ENCODE measurements around the gene PHC3. TPM values are rescaled to one million over a fixed set of nuclear protein-coding genes. Genes with fewer than 3 reads are reported as not detected.

The PHC3 gene
- total and polyA plus RNA-seq, 2 donors from 2014 or later, result 3.6 to 85.6 TPM

DNA sequence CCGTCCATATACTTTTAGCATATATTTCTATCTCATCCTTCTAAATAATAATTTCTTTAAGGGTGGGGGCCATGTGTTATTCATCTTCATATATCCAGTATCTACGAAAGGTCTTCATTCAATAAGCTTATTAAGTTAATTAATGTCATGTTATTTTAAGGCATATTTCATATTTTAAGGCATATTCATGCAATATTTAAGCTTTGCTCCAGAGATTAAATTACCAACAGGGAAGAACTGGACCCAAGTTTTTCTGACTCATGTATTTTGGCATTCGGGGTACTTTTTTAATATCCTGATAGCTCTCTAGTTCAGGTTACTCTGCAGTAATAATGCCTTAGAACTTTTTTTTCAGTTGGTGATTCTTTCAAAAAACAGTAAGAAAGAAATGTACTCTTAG lies 27.4 kb downstream of the PHC3 start:
- no peaks in the 10 kb centered on the region for H3K27me3 ChIP-seq (ENCODE audit: control insufficient read depth, insufficient read depth, low read length)
- H3K27ac ChIP-seq (ENCODE audit: low read depth in 2 of 2, low read length in 2 of 2), result no peak overlapping the region
- peaks cover 0 to 14% (median 2%) of the 10 kb centered on the region in 3 donors for H3K36me3 ChIP-seq (ENCODE audit: control insufficient read depth in 2 of 3, insufficient read depth in 3 of 3, low read length in 3 of 3)
- intact Hi-C loops (cut with DNase I), result no loop called here
- TF ChIP-seq, protein P1, sequence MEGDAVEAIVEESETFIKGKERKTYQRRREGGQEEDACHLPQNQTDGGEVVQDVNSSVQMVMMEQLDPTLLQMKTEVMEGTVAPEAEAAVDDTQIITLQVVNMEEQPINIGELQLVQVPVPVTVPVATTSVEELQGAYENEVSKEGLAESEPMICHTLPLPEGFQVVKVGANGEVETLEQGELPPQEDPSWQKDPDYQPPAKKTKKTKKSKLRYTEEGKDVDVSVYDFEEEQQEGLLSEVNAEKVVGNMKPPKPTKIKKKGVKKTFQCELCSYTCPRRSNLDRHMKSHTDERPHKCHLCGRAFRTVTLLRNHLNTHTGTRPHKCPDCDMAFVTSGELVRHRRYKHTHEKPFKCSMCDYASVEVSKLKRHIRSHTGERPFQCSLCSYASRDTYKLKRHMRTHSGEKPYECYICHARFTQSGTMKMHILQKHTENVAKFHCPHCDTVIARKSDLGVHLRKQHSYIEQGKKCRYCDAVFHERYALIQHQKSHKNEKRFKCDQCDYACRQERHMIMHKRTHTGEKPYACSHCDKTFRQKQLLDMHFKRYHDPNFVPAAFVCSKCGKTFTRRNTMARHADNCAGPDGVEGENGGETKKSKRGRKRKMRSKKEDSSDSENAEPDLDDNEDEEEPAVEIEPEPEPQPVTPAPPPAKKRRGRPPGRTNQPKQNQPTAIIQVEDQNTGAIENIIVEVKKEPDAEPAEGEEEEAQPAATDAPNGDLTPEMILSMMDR (IDR thresholded peaks at IDR 0.05; ENCODE audit: borderline replicate concordance, extremely low read depth, insufficient read depth), result no peak
- H3K9ac ChIP-seq (ENCODE audit: low read length in 3 of 3), result no peak overlapping the region
- peaks cover 0 to 12% (median 7%) of the 10 kb centered on the region in 3 donors for H3K4me1 ChIP-seq (ENCODE audit: control insufficient read depth in 2 of 3, insufficient read depth in 2 of 3, low read depth in 1 of 3, low read length in 3 of 3)
- DNase-seq (no peak), FAIRE-seq (no peak)
- no peaks in the 10 kb centered on the region for H3K9me3 ChIP-seq (ENCODE audit: control insufficient read depth in 2 of 3, insufficient read depth in 1 of 3, low read length in 3 of 3)
- no peak overlapping the region for H3K4me3 ChIP-seq (ENCODE audit: low read length in 3 of 3)

DNA sequence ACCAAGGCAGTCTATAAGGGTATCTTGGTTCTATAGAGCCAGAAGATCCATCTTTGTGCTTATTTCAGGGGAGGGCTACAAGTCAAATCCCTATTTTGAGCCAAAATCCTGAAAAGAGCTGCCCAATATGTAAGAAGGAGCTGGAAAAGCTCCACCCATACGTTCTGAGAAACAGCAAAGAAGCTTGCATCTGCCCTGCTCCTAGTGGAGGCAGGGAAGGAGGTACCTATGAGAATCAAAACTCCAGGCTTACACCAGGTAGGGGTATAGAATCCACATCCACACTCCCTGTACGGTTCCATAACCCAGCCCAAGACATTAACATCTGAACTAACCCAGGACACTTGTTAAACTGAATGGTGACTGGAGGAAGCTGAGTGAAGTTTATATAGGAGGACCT lies 30.0 kb downstream of the PHC3 start:
- Histone ChIP-seq H3K4me3 (ENCODE audit: low read length in 3 of 3) (no peak overlapping the region), H3K27me3 (ENCODE audit: control insufficient read depth, insufficient read depth, low read length) (no peaks in the 10 kb centered on the region), H3K27ac (ENCODE audit: low read depth in 2 of 2, low read length in 2 of 2) (no peak overlapping the region), H3K4me1 (ENCODE audit: control insufficient read depth in 2 of 3, insufficient read depth in 2 of 3, low read depth in 1 of 3, low read length in 3 of 3) (peaks cover 0 to 12% (median 7%) of the 10 kb centered on the region in 3 donors), H3K9ac (ENCODE audit: low read length in 3 of 3) (no peak overlapping the region), H3K36me3 (ENCODE audit: control insufficient read depth in 2 of 3, insufficient read depth in 3 of 3, low read length in 3 of 3) (peaks cover 0 to 14% (median 2%) of the 10 kb centered on the region in 3 donors), H3K9me3 (ENCODE audit: control insufficient read depth in 2 of 3, insufficient read depth in 1 of 3, low read length in 3 of 3) (no peaks in the 10 kb centered on the region)
- TF ChIP-seq, protein P1 (IDR thresholded peaks at IDR 0.05; ENCODE audit: borderline replicate concordance, extremely low read depth, insufficient read depth), result no peak
- intact Hi-C loops (cut with DNase I), result no loop called here
- FAIRE-seq (no peak), DNase-seq (no peak)

DNA sequence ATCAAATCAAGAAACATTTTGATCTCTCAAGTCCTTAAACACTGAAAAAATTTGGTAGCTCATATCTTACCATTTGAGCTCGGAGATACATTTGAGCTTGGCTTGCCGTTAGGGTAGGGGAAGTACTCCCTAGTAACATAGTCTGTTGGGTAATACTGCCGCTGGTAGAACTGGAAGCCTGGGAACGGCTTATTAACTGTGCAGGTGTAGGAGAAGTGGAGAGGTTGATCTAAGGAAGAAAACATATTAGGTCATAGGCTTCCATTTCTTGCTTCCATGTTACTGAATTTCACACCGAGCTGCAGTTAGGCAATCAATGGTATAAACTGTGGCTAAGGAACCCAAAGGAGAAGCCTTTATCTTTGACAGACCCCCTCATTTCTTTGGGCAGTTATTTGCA lies 32.5 kb downstream of the PHC3 start:
- Histone ChIP-seq H3K27me3 (ENCODE audit: control insufficient read depth, insufficient read depth, low read length) (no peaks in the 10 kb centered on the region), H3K4me1 (ENCODE audit: control insufficient read depth in 2 of 3, insufficient read depth in 2 of 3, low read depth in 1 of 3, low read length in 3 of 3) (peaks cover 0 to 2% (median 0%) of the 10 kb centered on the region in 3 donors), H3K9ac (ENCODE audit: low read length in 3 of 3) (no peak overlapping the region), H3K27ac (ENCODE audit: low read depth in 2 of 2, low read length in 2 of 2) (no peak overlapping the region), H3K4me3 (ENCODE audit: low read length in 3 of 3) (no peak overlapping the region), H3K9me3 (ENCODE audit: control insufficient read depth in 2 of 3, insufficient read depth in 1 of 3, low read length in 3 of 3) (no peaks in the 10 kb centered on the region), H3K36me3 (ENCODE audit: control insufficient read depth in 2 of 3, insufficient read depth in 3 of 3, low read length in 3 of 3) (peaks cover 3 to 7% (median 3%) of the 10 kb centered on the region in 3 donors)
- FAIRE-seq (no peak), DNase-seq (no peak)
- intact Hi-C loops (cut with DNase I), result no loop called here
- TF ChIP-seq, protein P1 (IDR thresholded peaks at IDR 0.05; ENCODE audit: borderline replicate concordance, extremely low read depth, insufficient read depth), result no peak

DNA sequence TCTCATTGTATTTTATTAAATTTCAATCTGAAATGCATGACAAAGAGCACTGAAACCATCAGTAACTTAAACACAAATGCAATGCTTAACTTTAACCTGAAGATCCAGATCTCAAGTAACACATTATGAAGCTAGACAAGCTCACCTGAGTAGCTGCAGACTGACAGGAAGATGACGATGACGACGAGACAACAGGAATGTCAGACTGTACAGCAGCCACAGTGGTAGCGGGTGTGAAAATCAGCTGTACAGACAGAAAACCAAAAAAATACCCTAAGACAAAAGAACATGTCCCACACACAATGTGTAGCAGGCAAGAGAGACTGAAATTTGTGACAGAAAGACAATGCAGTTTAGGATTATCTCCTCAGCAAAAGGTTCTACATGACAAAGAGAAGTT lies 36.3 kb downstream of the PHC3 start:
- H3K4me3 ChIP-seq (ENCODE audit: low read length in 3 of 3), result no peak overlapping the region
- H3K36me3 ChIP-seq (ENCODE audit: control insufficient read depth in 2 of 3, insufficient read depth in 3 of 3, low read length in 3 of 3), result peaks cover 3 to 7% (median 5%) of the 10 kb centered on the region in 3 donors
- H3K4me1 ChIP-seq (ENCODE audit: control insufficient read depth in 2 of 3, insufficient read depth in 2 of 3, low read depth in 1 of 3, low read length in 3 of 3), result no peaks in the 10 kb centered on the region
- H3K9ac ChIP-seq (ENCODE audit: low read length in 3 of 3), result no peak overlapping the region
- intact Hi-C loops (cut with DNase I), result no loop called here
- no peak for DNase-seq
- no peaks in the 10 kb centered on the region for H3K9me3 ChIP-seq (ENCODE audit: control insufficient read depth in 2 of 3, insufficient read depth in 1 of 3, low read length in 3 of 3)
- TF ChIP-seq, protein P1 (IDR thresholded peaks at IDR 0.05; ENCODE audit: borderline replicate concordance, extremely low read depth, insufficient read depth), result no peak
- H3K27ac ChIP-seq (ENCODE audit: low read depth in 2 of 2, low read length in 2 of 2), result no peak overlapping the region
- FAIRE-seq, result no peak
- no peaks in the 10 kb centered on the region for H3K27me3 ChIP-seq (ENCODE audit: control insufficient read depth, insufficient read depth, low read length)

Measured in kidney (tissue), 14 donors.